Smooth muscle cell (in vitro differentiated cells): ENCODE measurements around the gene ARL4C. TPM values are rescaled to one million over a fixed set of nuclear protein-coding genes. Genes with fewer than 3 reads are reported as not detected.
A peak's percentile ranks its signal among the peaks of the same experiment; 100 is the strongest.

Experiments
- DNase-seq: peaks from one replicate; lab custom pipeline; 2025; ENCODE audit not compliant: unreplicated experiment; lab: John Stamatoyannopoulos, UW
- H2AFZ ChIP-seq: fragments of 200-600 bp; sonication (generic); 2 replicates; pipeline ENCODE4 v1.6.0; 2016; ENCODE audit warnings: antibody characterized with exemption, low read depth, mild to moderate bottlenecking
- H3F3A ChIP-seq: fragments of 200-600 bp; sonication (generic); 2 replicates; pipeline ENCODE4 v1.6.0; 2017; ENCODE audit warnings: antibody characterized with exemption, low read depth
- H3K27ac ChIP-seq: fragments of 200-600 bp; sonication (generic); 2 replicates; pipeline ENCODE4 v1.5.1; 2016; ENCODE audit warnings: low read depth, mild to moderate bottlenecking
- H3K27me3 ChIP-seq: fragments of 200-600 bp; sonication (generic); 2 replicates; pipeline ENCODE4 v1.6.1; 2016; ENCODE audit warnings: low read depth, mild to moderate bottlenecking
- H3K36me3 ChIP-seq: fragments of 200-600 bp; sonication (generic); 2 replicates; pipeline ENCODE4 v1.5.1; 2016; ENCODE audit warnings: low read depth
- H3K4me1 ChIP-seq: fragments of 200-600 bp; sonication (generic); 2 replicates; pipeline ENCODE4 v1.5.1; 2016; ENCODE audit warnings: low read depth
- H3K4me2 ChIP-seq: fragments of 200-600 bp; sonication (generic); 2 replicates; pipeline ENCODE4 v1.6.0; 2016; ENCODE audit warnings: mild to moderate bottlenecking
- H3K4me3 ChIP-seq: fragments of 200-600 bp; sonication (generic); 2 replicates; pipeline ENCODE4 v1.5.1; 2016; ENCODE audit warnings: mild to moderate bottlenecking
- H3K79me2 ChIP-seq: fragments of 200-600 bp; sonication (generic); 2 replicates; pipeline ENCODE4 v1.6.0; 2016; ENCODE audit warnings: low read depth, mild to moderate bottlenecking
- H3K9ac ChIP-seq: fragments of 200-600 bp; sonication (generic); 2 replicates; pipeline ENCODE4 v1.6.0; 2016; ENCODE audit warnings: low read depth
- H3K9me3 ChIP-seq: fragments of 200-600 bp; sonication (generic); replicated peaks from 2 replicates; pipeline ENCODE4 v1.5.1; 2016; ENCODE audit warnings: low read depth
- H4K20me1 ChIP-seq: fragments of 200-600 bp; sonication (generic); 2 replicates; pipeline ENCODE4 v1.6.0; 2016; ENCODE audit warnings: low read depth
- CTCF ChIP-seq: fragments of 200-600 bp; sonication (generic); IDR thresholded peaks from 2 replicates; pipeline ENCODE4 v1.5.1; 2017; ENCODE audit warnings: borderline replicate concordance, mild to moderate bottlenecking, antibody characterized with exemption; ENCODE audit not compliant: insufficient read depth, poor library complexity, severe bottlenecking
- WGBS: methylation state at CpG from one replicate; pipeline ENCODE4 v1.1.7; 2016; ENCODE audit warnings: low lambda C conversion rate; 5-methylcytosine and 5-hydroxymethylcytosine counted together
- polyA plus RNA-seq: library from polyadenylated mRNA; unstranded; fragments of >200 nt; fragmentation: Nextera tagmentation; extraction: Ambion mirVana; gene quantifications from 2 replicates; pipeline ENCODE4 v1.2.1, GENCODE V29; 2016
- total RNA-seq: library from RNA; depleted of rRNA; stranded (reverse); fragments of >200 nt; gene quantifications from 2 replicates; pipeline ENCODE4 v1.2.3, GENCODE V29; 2014

Gene ARL4C
- total and polyA plus RNA-seq, 2 experiments from 2014 or later: 8.0 to 9.5 TPM

- Histone ChIP-seq H3K4me1 (peaks cover 8% of the 10 kb centered on the region), H3K27ac (no peak overlapping the region), H3K4me3 (no peak overlapping the region), H3K9ac (no peak overlapping the region), H3K36me3 (no peaks in the 10 kb centered on the region), H3K79me2 (no peaks in the 10 kb centered on the region), H2AFZ (no peak overlapping the region), H3K9me3 (no peaks in the 10 kb centered on the region), H4K20me1 (no peaks in the 10 kb centered on the region), H3F3A (peaks cover 11% of the 10 kb centered on the region), H3K4me2 (no peak overlapping the region), H3K27me3 (peaks cover 4% of the 10 kb centered on the region)
- no peak for DNase-seq
- TF ChIP-seq CTCF: no peak
- WGBS: 56% methylated on average over 3 of the region's 3 CpGs
These were observed 5.5 kb upstream of the ARL4C start for GRCh38 chr2:234502285-234502918.

- H3K4me2 ChIP-seq: no peak overlapping the region
- H3K36me3 ChIP-seq: no peaks in the 10 kb centered on the region
- no peak overlapping the region for H3K27ac ChIP-seq
- peaks cover 8% of the 10 kb centered on the region for H3K4me1 ChIP-seq
- peaks cover 4% of the 10 kb centered on the region for H4K20me1 ChIP-seq
- no peak for DNase-seq
- no peaks in the 10 kb centered on the region for H3K27me3 ChIP-seq
- H3K79me2 ChIP-seq: peaks cover 4% of the 10 kb centered on the region
- TF ChIP-seq CTCF: peak; percentile 53
- no peaks in the 10 kb centered on the region for H3K9me3 ChIP-seq
- WGBS: 49% methylated on average over 9 of the region's 9 CpGs
- H3F3A ChIP-seq: peaks cover 11% of the 10 kb centered on the region
- no peak overlapping the region for H3K4me3 ChIP-seq
- H3K9ac ChIP-seq: no peak overlapping the region
- H2AFZ ChIP-seq: no peak overlapping the region
These were observed 3.6 kb upstream of the ARL4C start for GRCh38 chr2:234500394-234501006.

GRCh38 chr2:234497594-234498235 lies 834 bp upstream of the ARL4C start:
- Histone ChIP-seq H3F3A (peaks cover 5% of the 10 kb centered on the region), H3K36me3 (no peaks in the 10 kb centered on the region), H3K9me3 (no peaks in the 10 kb centered on the region), H2AFZ (peak overlapping the region; percentile 98), H3K4me2 (peak overlapping the region; percentile 96), H4K20me1 (peaks cover 29% of the 10 kb centered on the region), H3K4me3 (peak overlapping the region; percentile 70), H3K4me1 (peaks cover 21% of the 10 kb centered on the region), H3K27me3 (no peaks in the 10 kb centered on the region), H3K79me2 (peaks cover 28% of the 10 kb centered on the region), H3K9ac (peak overlapping the region; percentile 67), H3K27ac (no peak overlapping the region)
- TF ChIP-seq CTCF: no peak
- 52% methylated on average over 25 of the region's 37 CpGs for WGBS
- DNase-seq: no peak
